Measurements from ENCODE around the gene FGGY. TPM values are rescaled to one million over a fixed set of nuclear protein-coding genes. Genes with fewer than 3 reads are reported as not detected.

The FGGY gene
- total RNA-seq, 1 experiment from 2014 or later, result 6.4 TPM

GRCh38 chr1:59417406-59417805, 120.5 kb downstream of the FGGY start:
- Mint-ChIP-seq H3K27me3 (ENCODE audit: insufficient read depth, unreplicated experiment) (no peaks in the 10 kb centered on the region), H3K27ac (ENCODE audit: unreplicated experiment) (no peak overlapping the region), H3K4me3 (ENCODE audit: unreplicated experiment) (no peak overlapping the region), H3K36me3 (ENCODE audit: insufficient read depth, unreplicated experiment) (no peaks in the 10 kb centered on the region), H3K4me1 (ENCODE audit: low read depth, unreplicated experiment) (no peaks in the 10 kb centered on the region), H3K9me3 (ENCODE audit: unreplicated experiment) (no peaks in the 10 kb centered on the region)
- no TSS peak for BruUV-seq (replicated peaks)
- no peaks in the 10 kb centered on the region for H3K36me3 ChIP-seq (ENCODE audit: control insufficient read depth, insufficient read depth, low read length)
- intact Hi-C loops (cut with micrococcal nuclease; ENCODE audit: unreplicated experiment), result no loop called here
- no peaks in the 10 kb centered on the region for H3K4me1 ChIP-seq
- ChIA-PET POLR2A (no interaction called here), CTCF (no interaction called here)
- no peak for DNase-seq
- no peaks in the 10 kb centered on the region for H3K9me3 ChIP-seq
- H3K27me3 ChIP-seq (replicated peaks; ENCODE audit: control insufficient read depth, insufficient read depth, low read length), result no peaks in the 10 kb centered on the region
- TF ChIP-seq CTCF (IDR thresholded peaks at IDR 0.05; ENCODE audit: insufficient read depth in 1 of 2, low read depth in 1 of 2, low read length in 1 of 2, severe bottlenecking in 1 of 2, unreplicated experiment in 1 of 2), result no peak
- H3K4me3 ChIP-seq (ENCODE audit: low read depth, low read length), result no peak overlapping the region

GRCh38 chr1:59418363-59419144, 121.7 kb downstream of the FGGY start:
- H3K9me3 ChIP-seq, result no peaks in the 10 kb centered on the region
- Mint-ChIP-seq H3K36me3 (ENCODE audit: insufficient read depth, unreplicated experiment) (no peaks in the 10 kb centered on the region), H3K9me3 (ENCODE audit: unreplicated experiment) (no peaks in the 10 kb centered on the region), H3K4me1 (ENCODE audit: low read depth, unreplicated experiment) (no peaks in the 10 kb centered on the region), H3K4me3 (ENCODE audit: unreplicated experiment) (no peak overlapping the region), H3K27ac (ENCODE audit: unreplicated experiment) (no peak overlapping the region), H3K27me3 (ENCODE audit: insufficient read depth, unreplicated experiment) (no peaks in the 10 kb centered on the region)
- ChIA-PET CTCF (no interaction called here), POLR2A (no interaction called here)
- H3K36me3 ChIP-seq (ENCODE audit: control insufficient read depth, insufficient read depth, low read length), result no peaks in the 10 kb centered on the region
- no peaks in the 10 kb centered on the region for H3K4me1 ChIP-seq
- intact Hi-C loops (cut with micrococcal nuclease; ENCODE audit: unreplicated experiment), result no loop called here
- TF ChIP-seq CTCF (IDR thresholded peaks at IDR 0.05; ENCODE audit: insufficient read depth in 1 of 2, low read depth in 1 of 2, low read length in 1 of 2, severe bottlenecking in 1 of 2, unreplicated experiment in 1 of 2), result no peak
- no peak for DNase-seq
- H3K4me3 ChIP-seq (ENCODE audit: low read depth, low read length), result no peak overlapping the region
- no peaks in the 10 kb centered on the region for H3K27me3 ChIP-seq (replicated peaks; ENCODE audit: control insufficient read depth, insufficient read depth, low read length)
- no TSS peak for BruUV-seq (replicated peaks)

GRCh38 chr1:59419361-59420140, 122.7 kb downstream of the FGGY start:
- CTCF ChIA-PET, result no interaction called here
- no peaks in the 10 kb centered on the region for H3K9me3 ChIP-seq
- TF ChIP-seq CTCF (IDR thresholded peaks at IDR 0.05; ENCODE audit: insufficient read depth in 1 of 2, low read depth in 1 of 2, low read length in 1 of 2, severe bottlenecking in 1 of 2, unreplicated experiment in 1 of 2), result no peak

More at GRCh38 chr1:59419361-59420140, 122.7 kb downstream of the FGGY start:
- intact Hi-C loops (cut with micrococcal nuclease; ENCODE audit: unreplicated experiment), result no loop called here
- Histone ChIP-seq H3K27me3 (replicated peaks; ENCODE audit: control insufficient read depth, insufficient read depth, low read length) (no peaks in the 10 kb centered on the region), H3K4me3 (ENCODE audit: low read depth, low read length) (no peak overlapping the region), H3K36me3 (ENCODE audit: control insufficient read depth, insufficient read depth, low read length) (no peaks in the 10 kb centered on the region), H3K4me1 (no peaks in the 10 kb centered on the region)
- POLR2A ChIA-PET, result no interaction called here
- Mint-ChIP-seq H3K4me1 (ENCODE audit: low read depth, unreplicated experiment) (no peaks in the 10 kb centered on the region), H3K27ac (ENCODE audit: unreplicated experiment) (no peak overlapping the region), H3K27me3 (ENCODE audit: insufficient read depth, unreplicated experiment) (no peaks in the 10 kb centered on the region), H3K9me3 (ENCODE audit: unreplicated experiment) (no peaks in the 10 kb centered on the region), H3K4me3 (ENCODE audit: unreplicated experiment) (no peak overlapping the region), H3K36me3 (ENCODE audit: insufficient read depth, unreplicated experiment) (no peaks in the 10 kb centered on the region)
- no TSS peak for BruUV-seq (replicated peaks)
- DNase-seq, result no peak

All from Caco-2 (cell line).